Loucy (cell line): Measurements from ENCODE around the gene UNC50.

Experiments
- CTCF ChIP-seq: fragments of 200-600 bp; sonication (generic); conservative IDR thresholded peaks from 2 replicates; pipeline ENCODE4 v1.5.1; 2014; ENCODE audit warnings: mild to moderate bottlenecking, antibody characterized with exemption, low read length
- EZH2phosphoT487 ChIP-seq: fragments of 200-600 bp; IDR thresholded peaks from 2 replicates; pipeline ENCODE4 v1.6.1; 2018; ENCODE audit warnings: antibody characterized with exemption, mild to moderate bottlenecking, moderate library complexity, borderline replicate concordance

DNA sequence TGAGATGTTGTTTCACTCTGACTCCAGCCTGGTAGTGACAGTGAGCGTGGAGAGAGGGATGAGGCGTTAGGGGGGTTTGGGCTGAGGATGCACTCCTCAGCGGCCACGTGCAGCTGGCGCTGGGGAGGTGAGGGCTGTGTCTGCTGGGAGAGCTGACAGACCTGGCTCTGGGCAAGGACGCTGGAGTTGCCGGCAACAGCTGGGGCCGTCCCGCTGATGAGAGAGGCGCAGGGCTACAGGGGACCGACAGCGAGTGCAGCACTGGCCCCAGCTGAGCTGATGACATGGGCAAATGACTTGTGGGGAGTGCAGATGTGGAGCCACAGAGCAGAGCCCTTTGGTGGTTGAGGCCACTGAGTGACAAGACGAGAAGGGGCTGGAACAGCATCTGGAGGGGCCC, 38.5 kb upstream of the UNC50 start:
- TF ChIP-seq CTCF (no peak), EZH2phosphoT487 (no peak)
